Ishikawa (cell line): ENCODE data around the gene FFAR4.

ENCODE experiments used
- CEBPB ChIP-seq: IDR thresholded peaks from 2 replicates; pipeline ENCODE4 v1.6.1; 2012
- CREB1 ChIP-seq: IDR thresholded peaks from 2 replicates; pipeline ENCODE4 v1.6.1; 2012; ENCODE audit warnings: low read depth
- EGR1 ChIP-seq: IDR thresholded peaks from 2 replicates; pipeline ENCODE4 v1.6.1; 2012
- EP300 ChIP-seq: IDR thresholded peaks from 2 replicates; pipeline ENCODE4 v1.6.1; 2012; ENCODE audit warnings: borderline replicate concordance
- FOXM1 ChIP-seq: IDR thresholded peaks from 2 replicates; pipeline ENCODE4 v1.6.1; 2012; ENCODE audit warnings: low read depth, borderline replicate concordance
- NFIC ChIP-seq: IDR thresholded peaks from 2 replicates; pipeline ENCODE4 v1.6.1; 2012
- RAD21 ChIP-seq: IDR thresholded peaks from 2 replicates; pipeline ENCODE4 v1.6.1; 2012; ENCODE audit warnings: low read depth
- REST ChIP-seq: IDR thresholded peaks from 2 replicates; pipeline ENCODE4 v1.6.1; 2012; ENCODE audit warnings: low read depth, mild to moderate bottlenecking
- TAF1 ChIP-seq: IDR thresholded peaks from 2 replicates; pipeline ENCODE4 v1.6.1; 2012; ENCODE audit warnings: low read depth, mild to moderate bottlenecking
- TCF12 ChIP-seq: IDR thresholded peaks from 2 replicates; pipeline ENCODE4 v1.6.1; 2012; ENCODE audit warnings: low read depth
- TEAD4 ChIP-seq: IDR thresholded peaks from 2 replicates; pipeline ENCODE4 v1.6.1; 2012
- YY1 ChIP-seq: IDR thresholded peaks from 2 replicates; pipeline ENCODE4 v1.6.1; 2012; ENCODE audit warnings: low read depth
- ZBTB7A ChIP-seq: IDR thresholded peaks from 2 replicates; pipeline ENCODE4 v1.6.1; 2012; ENCODE audit warnings: low read depth
- TF ChIP-seq, protein P1 (sequence below): IDR thresholded peaks from 2 replicates; pipeline ENCODE4 v1.6.1; 2012
- TF ChIP-seq, protein P2 (sequence below): IDR thresholded peaks from 2 replicates; pipeline ENCODE4 v1.6.1; 2012

The FFAR4 gene

DNA sequence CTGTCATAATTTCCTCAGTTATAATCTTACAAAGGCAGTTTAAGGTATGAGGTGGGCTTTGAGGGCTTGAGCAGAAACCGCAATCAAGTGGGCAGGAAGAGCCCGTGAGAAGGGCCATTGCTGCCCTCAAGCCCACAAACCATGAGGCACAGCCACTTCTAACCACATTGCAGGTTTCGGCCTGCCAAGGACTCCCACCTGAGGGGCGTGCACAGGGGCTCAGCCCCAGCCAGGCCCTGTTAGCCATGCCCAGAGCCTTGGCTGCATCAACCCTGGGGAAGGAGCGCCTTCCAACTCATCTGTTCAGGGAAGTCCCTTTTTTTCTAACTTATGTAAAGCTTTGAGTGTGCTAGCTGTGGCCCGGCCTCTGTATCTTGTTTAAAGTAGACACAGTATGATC, 5.9 kb upstream of the FFAR4 start:
- no peak for TF ChIP-seq CREB1
- TF ChIP-seq FOXM1 = no peak
- TF ChIP-seq, protein P1, sequence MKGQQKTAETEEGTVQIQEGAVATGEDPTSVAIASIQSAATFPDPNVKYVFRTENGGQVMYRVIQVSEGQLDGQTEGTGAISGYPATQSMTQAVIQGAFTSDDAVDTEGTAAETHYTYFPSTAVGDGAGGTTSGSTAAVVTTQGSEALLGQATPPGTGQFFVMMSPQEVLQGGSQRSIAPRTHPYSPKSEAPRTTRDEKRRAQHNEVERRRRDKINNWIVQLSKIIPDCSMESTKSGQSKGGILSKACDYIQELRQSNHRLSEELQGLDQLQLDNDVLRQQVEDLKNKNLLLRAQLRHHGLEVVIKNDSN = no peak
- TF ChIP-seq REST = no peak
- no peak for TF ChIP-seq TAF1
- TF ChIP-seq TCF12 = no peak
- TF ChIP-seq, protein P2, sequence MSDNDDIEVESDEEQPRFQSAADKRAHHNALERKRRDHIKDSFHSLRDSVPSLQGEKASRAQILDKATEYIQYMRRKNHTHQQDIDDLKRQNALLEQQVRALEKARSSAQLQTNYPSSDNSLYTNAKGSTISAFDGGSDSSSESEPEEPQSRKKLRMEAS = no peak
- TF ChIP-seq ZBTB7A = no peak
- no peak for TF ChIP-seq EP300
- no peak for TF ChIP-seq EGR1
- no peak for TF ChIP-seq RAD21
- no peak for TF ChIP-seq YY1

- TF ChIP-seq EGR1 = no peak
- TF ChIP-seq NFIC = no peak
- TF ChIP-seq, protein P2 = no peak
Observed at GRCh38 chr10:93565446-93565845, 1.0 kb upstream of the FFAR4 start.

DNA sequence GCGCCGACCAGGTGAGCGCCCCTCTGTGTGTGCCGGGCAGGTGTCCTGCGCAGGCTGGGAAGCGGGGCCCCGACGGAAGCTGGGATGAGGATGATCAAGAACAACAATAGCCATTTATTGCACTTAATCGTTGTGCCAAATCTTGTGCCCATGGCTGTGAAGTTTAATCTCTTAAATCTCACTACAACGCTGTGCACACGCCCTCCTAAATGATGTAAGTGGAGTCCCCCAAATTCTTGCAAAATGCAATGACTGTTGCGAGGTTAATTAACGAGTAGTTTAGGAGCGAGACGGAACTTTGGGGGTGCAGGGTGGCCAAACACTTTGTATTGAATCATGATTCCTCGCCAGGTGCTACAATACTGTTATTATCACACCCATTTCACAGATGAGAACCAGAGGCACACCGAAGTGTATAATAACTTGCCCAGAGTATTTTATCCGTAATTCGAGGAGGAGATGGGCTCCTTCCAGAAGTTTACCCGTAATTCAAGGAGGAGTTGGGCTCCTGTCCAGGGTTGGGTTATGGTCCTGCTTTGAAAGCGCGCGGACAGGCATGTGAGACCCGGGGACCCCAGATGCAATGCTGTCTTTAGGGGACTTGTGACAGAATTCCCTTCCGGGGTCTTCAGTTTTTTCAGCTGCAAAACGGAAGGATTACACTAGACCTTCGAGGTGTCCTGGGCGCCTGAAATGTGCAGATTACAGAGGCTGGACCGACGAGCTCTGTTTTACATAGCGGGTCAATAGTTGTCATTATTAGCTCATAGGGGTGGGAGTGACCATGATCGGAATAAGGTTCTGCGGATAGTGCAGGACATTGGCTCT, 1.0 kb downstream of the FFAR4 start:
- TF ChIP-seq TCF12 = no peak
- TF ChIP-seq, protein P2 = no peak
- no peak for TF ChIP-seq REST
- TF ChIP-seq YY1 = no peak
- TF ChIP-seq TAF1 = no peak
- TF ChIP-seq, protein P1 = no peak
- TF ChIP-seq TEAD4 = no peak
- no peak for TF ChIP-seq CEBPB
- no peak for TF ChIP-seq EGR1
- TF ChIP-seq ZBTB7A = no peak
- TF ChIP-seq RAD21 = no peak
- TF ChIP-seq CREB1 = no peak
- no peak for TF ChIP-seq EP300
- TF ChIP-seq NFIC = no peak
- TF ChIP-seq FOXM1 = no peak

DNA sequence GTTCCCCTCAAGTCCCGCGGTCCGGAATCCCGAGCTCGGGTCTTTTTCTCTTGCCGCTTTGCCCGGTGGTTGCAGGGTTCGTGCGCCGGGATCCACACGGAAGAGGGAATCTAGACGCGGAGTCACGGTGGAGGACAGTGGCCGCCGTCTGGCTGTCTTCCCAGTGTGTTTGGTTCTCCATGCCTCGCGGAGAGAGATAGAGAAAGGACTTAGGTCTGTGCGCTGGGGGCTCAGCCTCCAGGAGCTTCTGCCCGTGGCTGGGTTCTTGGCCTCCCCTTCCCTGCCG, 1.6 kb downstream of the FFAR4 start:
- TF ChIP-seq TCF12 (no peak), YY1 (no peak), FOXM1 (no peak), TEAD4 (no peak), ZBTB7A (no peak)
- TF ChIP-seq, protein P1 = no peak
- TF ChIP-seq, protein P2 = no peak

GRCh38 chr10:93570383-93570782, 3.9 kb downstream of the FFAR4 start:
- TF ChIP-seq REST (no peak), NFIC (no peak), CREB1 (no peak), YY1 (no peak), TCF12 (no peak), FOXM1 (no peak), EGR1 (no peak), TEAD4 (no peak)
- TF ChIP-seq, protein P1 = no peak
